Fibroblast of lung (primary cell): ENCODE data around the gene FCGBP. TPM values are rescaled to one million over a fixed set of nuclear protein-coding genes. Genes with fewer than 3 reads are reported as not detected.

ENCODE experiments used
- DNase-seq, 2 donors: peaks; one replicate each; pipeline versions ENCODE4 v3.0.0 to v3.0.0-alpha.2; 2010; ENCODE audit warnings: low read depth in 2 of 2
- H2AFZ ChIP-seq: 2 replicates; pipeline ENCODE4 v1.5.1; 2012; ENCODE audit warnings: low read length, control low read depth, inconsistent platforms
- H3K27ac ChIP-seq: 2 replicates; pipeline ENCODE4 v1.5.1; 2011; ENCODE audit warnings: low read length, control low read depth; ENCODE audit not compliant: insufficient read depth
- H3K27me3 ChIP-seq: 2 replicates; pipeline ENCODE4 v1.5.1; 2011; ENCODE audit warnings: mild to moderate bottlenecking, low read length; ENCODE audit not compliant: control insufficient read depth, insufficient read depth
- H3K36me3 ChIP-seq: 2 replicates; pipeline ENCODE4 v1.5.1; 2011; ENCODE audit warnings: low read length; ENCODE audit not compliant: control insufficient read depth, insufficient read depth
- H3K4me1 ChIP-seq: 2 replicates; pipeline ENCODE4 v1.5.1; 2011; ENCODE audit warnings: low read length; ENCODE audit not compliant: control insufficient read depth, insufficient read depth; ENCODE audit errors: extremely low read depth
- H3K4me2 ChIP-seq: 2 replicates; pipeline ENCODE4 v1.5.1; 2011; ENCODE audit warnings: low read length, control low read depth; ENCODE audit not compliant: insufficient read depth; ENCODE audit errors: extremely low read depth
- H3K4me3 ChIP-seq, 4 experiments: fragments of 200-600 bp in 1 of 4; sonication (generic) in 1 of 4; replicated peaks in 1 of 4; 2 replicates each; pipeline ENCODE4 v1.5.1; 2011 to 2016; ENCODE audit warnings: low read length in 4 of 4, low read depth in 3 of 4, mild to moderate bottlenecking in 3 of 4, control low read depth in 2 of 4, inconsistent platforms in 1 of 4, mixed read lengths in 1 of 4; ENCODE audit not compliant: insufficient read depth in 1 of 4; ENCODE audit errors: control extremely low read depth in 1 of 4
- H3K79me2 ChIP-seq: 2 replicates; pipeline ENCODE4 v1.5.1; 2012; ENCODE audit warnings: mild to moderate bottlenecking, low read length, inconsistent platforms; ENCODE audit not compliant: control insufficient read depth, insufficient read depth
- H3K9ac ChIP-seq: 2 replicates; pipeline ENCODE4 v1.5.1; 2011; ENCODE audit warnings: mild to moderate bottlenecking, low read length, control low read depth; ENCODE audit not compliant: insufficient read depth
- H3K9me3 ChIP-seq: 2 replicates; pipeline ENCODE4 v1.5.1; 2012; ENCODE audit warnings: low read depth, low read length; ENCODE audit not compliant: control insufficient read depth, insufficient read depth
- H4K20me1 ChIP-seq: 2 replicates; pipeline ENCODE4 v1.5.1; 2011; ENCODE audit warnings: low read length; ENCODE audit not compliant: control insufficient read depth, insufficient read depth; ENCODE audit errors: extremely low read depth
- EZH2 ChIP-seq: IDR thresholded peaks from 2 replicates; pipeline ENCODE4 v1.5.1; 2012; ENCODE audit warnings: low read length, control low read depth, mild to moderate bottlenecking; ENCODE audit errors: missing control alignments
- polyA plus RNA-seq, 2 donors: library from polyadenylated mRNA; depleted of rRNA in 1 of 2; stranded (reverse) in 1 of 2; unstranded in 1 of 2; fragments of >200 nt; gene quantifications; 2 replicates each; pipeline ENCODE4 v1.2.1, GENCODE V29; 2011 to 2012; ENCODE audit warnings: missing spikeins in 1 of 2
- total RNA-seq: library from RNA; depleted of rRNA; stranded (reverse); fragments of >200 nt; gene quantifications from 2 replicates; pipeline ENCODE4 v1.2.1, GENCODE V29; 2014
- TF ChIP-seq, protein P1 (sequence below), 2 donors: IDR thresholded peaks in 1 of 2; conservative IDR thresholded peaks in 1 of 2; 1 replicate in 1 of 2; 2 replicates in 1 of 2; pipeline ENCODE4 v1.5.1; 2011 to 2012; ENCODE audit warnings: low read length in 2 of 2, control low read depth in 1 of 2, inconsistent platforms in 1 of 2, low read depth in 1 of 2, mild to moderate bottlenecking in 1 of 2

Gene FCGBP
- total and polyA plus RNA-seq, 2 donors (not counting 1 experiment from before 2014, with no cell fraction given), result 0.02 to 0.33 TPM

DNA sequence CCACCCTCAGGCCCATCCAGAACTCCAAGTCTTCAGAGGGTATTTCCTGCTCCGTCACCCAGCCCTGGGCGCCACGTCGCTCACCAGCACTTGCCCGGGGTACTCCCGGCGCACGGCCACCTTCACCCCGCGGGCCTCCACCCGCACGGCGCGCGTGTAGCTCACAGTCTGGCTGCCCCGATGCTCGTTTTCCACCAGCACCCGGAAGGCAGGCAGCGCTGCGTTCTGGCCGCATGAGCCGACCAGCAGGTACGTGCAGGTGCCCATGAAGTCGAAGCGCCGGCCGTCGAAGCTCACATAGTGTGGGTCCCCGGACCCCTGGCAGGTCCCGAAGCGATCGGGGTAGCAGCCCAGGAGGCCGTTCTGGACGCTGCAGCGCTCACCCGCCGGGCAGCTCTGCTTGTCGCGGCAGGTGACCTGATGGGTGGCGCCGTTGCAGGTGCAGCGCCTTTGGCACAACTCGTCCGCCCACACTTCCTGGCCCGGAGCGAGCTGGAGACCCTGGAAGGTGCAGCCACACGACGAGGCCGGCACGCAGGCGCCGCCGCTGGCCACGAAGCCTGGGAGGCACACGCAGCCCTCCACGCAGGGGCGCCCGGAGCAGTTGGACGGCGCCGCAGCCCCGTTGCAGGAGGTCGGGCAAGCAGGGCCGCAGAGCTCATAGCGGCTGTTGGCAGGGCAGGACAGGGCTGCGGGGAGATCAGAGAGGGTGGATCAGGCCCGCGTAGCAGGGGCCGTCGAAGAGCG lies 19.2 kb downstream of the FCGBP start:
- no peak for DNase-seq
- no peak overlapping the region for H3K4me2 ChIP-seq

DNA sequence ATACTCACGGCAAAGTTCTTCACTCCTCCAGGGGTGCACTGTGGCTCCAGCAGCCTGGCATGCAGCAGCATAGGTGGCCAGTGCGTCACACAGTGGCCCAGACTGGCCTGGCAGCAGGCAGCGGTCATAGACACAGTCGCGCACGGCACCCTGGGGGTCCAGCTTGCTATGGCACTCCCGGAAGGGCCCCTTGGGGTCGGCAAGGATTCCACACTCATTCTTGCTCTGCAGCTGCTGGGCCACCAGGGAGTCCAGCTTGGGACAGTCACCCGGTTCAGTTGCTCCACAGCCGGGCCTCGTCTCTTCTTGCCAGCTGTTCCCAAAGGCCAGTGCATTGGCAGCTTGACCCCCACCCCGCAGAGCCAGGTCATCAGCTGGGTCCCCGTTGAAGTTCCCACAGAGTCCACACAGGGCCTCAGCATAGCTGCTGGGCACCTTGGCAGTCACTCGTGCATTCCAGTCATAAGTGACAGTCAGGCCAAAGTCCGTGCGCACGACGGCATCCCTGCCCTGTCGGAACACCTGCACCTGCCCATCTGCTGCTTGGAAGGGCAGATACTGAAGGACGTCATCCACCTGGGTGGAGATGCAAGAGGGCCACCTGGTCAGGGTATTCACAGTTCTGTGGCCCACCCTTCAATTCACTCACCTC lies 20.6 kb downstream of the FCGBP start:
- H3K9me3 ChIP-seq, result no peaks in the 10 kb centered on the region
- no peak overlapping the region for H2AFZ ChIP-seq
- no peaks in the 10 kb centered on the region for H3K79me2 ChIP-seq
- H3K27ac ChIP-seq, result no peak overlapping the region
- H3K4me3 ChIP-seq, result no peak overlapping the region
- no peaks in the 10 kb centered on the region for H4K20me1 ChIP-seq
- TF ChIP-seq, protein P1, sequence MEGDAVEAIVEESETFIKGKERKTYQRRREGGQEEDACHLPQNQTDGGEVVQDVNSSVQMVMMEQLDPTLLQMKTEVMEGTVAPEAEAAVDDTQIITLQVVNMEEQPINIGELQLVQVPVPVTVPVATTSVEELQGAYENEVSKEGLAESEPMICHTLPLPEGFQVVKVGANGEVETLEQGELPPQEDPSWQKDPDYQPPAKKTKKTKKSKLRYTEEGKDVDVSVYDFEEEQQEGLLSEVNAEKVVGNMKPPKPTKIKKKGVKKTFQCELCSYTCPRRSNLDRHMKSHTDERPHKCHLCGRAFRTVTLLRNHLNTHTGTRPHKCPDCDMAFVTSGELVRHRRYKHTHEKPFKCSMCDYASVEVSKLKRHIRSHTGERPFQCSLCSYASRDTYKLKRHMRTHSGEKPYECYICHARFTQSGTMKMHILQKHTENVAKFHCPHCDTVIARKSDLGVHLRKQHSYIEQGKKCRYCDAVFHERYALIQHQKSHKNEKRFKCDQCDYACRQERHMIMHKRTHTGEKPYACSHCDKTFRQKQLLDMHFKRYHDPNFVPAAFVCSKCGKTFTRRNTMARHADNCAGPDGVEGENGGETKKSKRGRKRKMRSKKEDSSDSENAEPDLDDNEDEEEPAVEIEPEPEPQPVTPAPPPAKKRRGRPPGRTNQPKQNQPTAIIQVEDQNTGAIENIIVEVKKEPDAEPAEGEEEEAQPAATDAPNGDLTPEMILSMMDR (conservative IDR thresholded peaks at IDR 0.05 in 1 of 2, IDR thresholded peaks at IDR 0.05 in 1 of 2; ENCODE audit: low read depth in 1 of 2, low read length in 2 of 2), result no peak
- no peak for TF ChIP-seq EZH2
- no peaks in the 10 kb centered on the region for H3K36me3 ChIP-seq
- no peak overlapping the region for H3K4me2 ChIP-seq
- no peaks in the 10 kb centered on the region for H3K27me3 ChIP-seq
- H3K4me1 ChIP-seq, result no peaks in the 10 kb centered on the region
- H3K9ac ChIP-seq, result no peak overlapping the region
- DNase-seq, result no peak

More for the DNA sequence above, 19.2 kb downstream of the FCGBP start:
- Histone ChIP-seq H3K27me3 (no peaks in the 10 kb centered on the region), H3K4me3 (no peak overlapping the region), H4K20me1 (no peaks in the 10 kb centered on the region), H3K79me2 (no peaks in the 10 kb centered on the region), H3K4me1 (no peaks in the 10 kb centered on the region), H3K36me3 (no peaks in the 10 kb centered on the region), H3K9ac (no peak overlapping the region), H2AFZ (no peak overlapping the region), H3K9me3 (no peaks in the 10 kb centered on the region), H3K27ac (no peak overlapping the region)
- TF ChIP-seq, protein P1 (conservative IDR thresholded peaks at IDR 0.05 in 1 of 2, IDR thresholded peaks at IDR 0.05 in 1 of 2; ENCODE audit: low read depth in 1 of 2, low read length in 2 of 2), result no peak
- no peak for TF ChIP-seq EZH2

GRCh38 chr19:39908803-39909202 lies 25.6 kb downstream of the FCGBP start:
- no peak overlapping the region for H3K9ac ChIP-seq
- no peak overlapping the region for H2AFZ ChIP-seq
- no peak for TF ChIP-seq EZH2
- TF ChIP-seq, protein P1 (conservative IDR thresholded peaks at IDR 0.05 in 1 of 2, IDR thresholded peaks at IDR 0.05 in 1 of 2; ENCODE audit: low read depth in 1 of 2, low read length in 2 of 2), result no peak
- no peak for DNase-seq
- H3K79me2 ChIP-seq, result no peaks in the 10 kb centered on the region
- no peak overlapping the region for H3K4me2 ChIP-seq
- H3K36me3 ChIP-seq, result no peaks in the 10 kb centered on the region
- H3K4me3 ChIP-seq, result no peak overlapping the region
- H3K27ac ChIP-seq, result no peak overlapping the region
- H3K27me3 ChIP-seq, result no peaks in the 10 kb centered on the region
- H3K4me1 ChIP-seq, result no peaks in the 10 kb centered on the region
- H3K9me3 ChIP-seq, result no peaks in the 10 kb centered on the region
- no peaks in the 10 kb centered on the region for H4K20me1 ChIP-seq
